ENCODE results near the gene HOXA3. TPM values are rescaled to one million over a fixed set of nuclear protein-coding genes. Genes with fewer than 3 reads are reported as not detected.
A peak's percentile ranks its signal among the peaks of the same experiment; 100 is the strongest.

Gene HOXA3
- total RNA-seq, 1 donor from 2014 or later = 14.4 TPM

DNA sequence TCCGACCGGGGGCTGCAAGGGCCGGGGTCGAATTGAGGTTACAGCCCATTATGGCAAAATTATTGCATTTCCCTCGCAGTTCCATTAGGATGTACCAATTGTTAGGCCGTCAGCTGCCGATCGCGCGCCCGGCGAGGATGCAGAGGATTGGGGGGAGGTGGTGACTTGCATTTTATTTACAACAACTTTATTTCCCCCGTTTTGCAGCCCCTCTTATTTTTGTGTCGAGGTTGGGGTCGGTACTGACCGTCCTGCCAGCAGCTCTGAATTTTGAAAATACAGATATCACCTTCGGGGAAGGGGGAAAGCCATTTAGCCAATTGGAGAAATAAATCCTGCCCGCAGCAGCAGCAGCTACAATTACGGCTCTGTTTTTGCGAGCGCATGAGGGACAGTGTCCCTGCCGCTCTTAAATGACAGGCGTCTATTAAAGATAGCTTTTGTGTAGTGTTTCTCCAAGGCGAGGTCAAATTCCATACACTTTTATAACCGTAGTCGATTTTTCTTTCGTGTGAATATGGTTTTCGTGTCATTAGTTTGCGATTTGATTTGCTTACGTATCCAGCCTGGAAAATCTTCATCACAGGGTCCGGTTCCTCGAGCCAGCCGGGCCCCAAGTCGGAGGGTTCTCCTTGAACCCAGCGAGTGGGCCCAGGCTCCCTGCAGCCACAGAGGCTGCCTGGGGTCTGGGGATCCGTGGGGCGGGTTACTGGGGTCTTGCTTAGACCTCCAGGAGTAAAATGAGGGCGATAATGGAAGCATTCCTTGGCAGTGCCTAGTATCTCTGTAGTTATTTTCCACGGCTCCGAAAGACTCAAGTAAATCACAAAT lies 8.2 kb downstream of the HOXA3 start:
- Histone ChIP-seq H3K4me1 (peaks cover 0 to 8% of the 10 kb centered on the region in 2 donors), H3K27ac (peak overlapping the region; percentile 36 to 54), H3K4me3 (peak overlapping the region; percentile 24 to 75), H3K27me3 (no peaks in the 10 kb centered on the region), H3K36me3 (peaks cover 0 to 17% of the 10 kb centered on the region in 2 donors), H3K9me3 (no peaks in the 10 kb centered on the region)
- intact Hi-C loops (cut with DNase I) = loop anchor here (2.0 to 5.0 kb wide), 5 partner anchors 47 to 1287 kb away; partner anchors contain the start of genes CBX3 and HNRNPA2B1
- TF ChIP-seq CTCF (IDR thresholded peaks at IDR 0.05) = no peak
- DNase-seq (ENCODE audit: low spot score in 2 of 2) = no peak

DNA sequence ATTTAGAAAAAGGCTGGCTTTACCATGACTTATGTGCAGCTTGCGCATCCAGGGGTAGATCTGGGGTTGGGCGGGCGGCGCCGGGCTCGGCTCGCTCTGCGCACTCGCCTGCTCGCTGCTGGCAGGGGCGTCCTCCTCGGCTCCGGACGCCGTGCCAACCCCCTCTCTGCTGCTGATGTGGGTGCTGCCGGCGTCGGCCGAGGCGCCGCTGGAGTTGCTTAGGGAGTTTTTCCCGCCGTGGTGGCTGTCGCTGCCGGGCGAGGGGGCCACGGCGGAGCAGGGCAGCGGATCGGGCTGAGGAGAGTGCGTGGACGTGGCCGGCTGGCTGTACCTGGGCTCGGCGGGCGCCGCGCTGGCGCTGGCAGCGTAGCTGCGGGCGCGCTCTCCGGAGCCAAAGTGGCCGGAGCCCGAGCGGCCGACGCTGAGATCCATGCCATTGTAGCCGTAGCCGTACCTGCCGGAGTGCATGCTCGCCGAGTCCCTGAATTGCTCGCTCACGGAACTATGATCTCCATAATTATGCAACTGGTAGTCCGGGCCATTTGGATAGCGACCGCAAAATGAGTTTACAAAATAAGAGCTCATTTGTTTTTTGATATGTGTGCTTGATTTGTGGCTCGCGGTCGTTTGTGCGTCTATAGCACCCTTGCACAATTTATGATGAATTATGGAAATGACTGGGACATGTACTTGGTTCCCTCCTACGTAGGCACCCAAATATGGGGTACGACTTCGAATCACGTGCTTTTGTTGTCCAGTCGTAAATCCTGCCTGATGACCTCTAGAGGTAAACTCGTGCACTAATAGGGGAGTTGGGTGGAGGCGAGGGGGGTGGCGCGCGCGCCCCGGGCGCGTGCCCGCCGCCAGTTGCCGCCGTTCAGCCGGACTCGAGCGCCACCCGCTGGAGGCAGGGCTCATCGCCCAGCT lies 9.1 kb downstream of the HOXA3 start, which contains the start of gene HOXA5:
HOXA5 (minus strand) TSS at position 659 of the 927 bp plus-strand sequence; CDS start at position 585, 74 bp downstream.
- intact Hi-C loops (cut with DNase I) = loop anchor here (2.0 to 5.0 kb wide), 5 partner anchors 46 to 1286 kb away; partner anchors contain the start of genes CBX3 and HNRNPA2B1
- TF ChIP-seq CTCF (IDR thresholded peaks at IDR 0.05) = peak; percentile 88 to 97 (median 94)
- H3K4me1 ChIP-seq = peaks cover 0 to 5% of the 10 kb centered on the region in 2 donors
- H3K36me3 ChIP-seq = peaks cover 0 to 17% of the 10 kb centered on the region in 2 donors
- peak within 1 kb of the TSS; percentile 75 to 91 for H3K4me3 ChIP-seq
- H3K27ac ChIP-seq = peak within 1 kb of the TSS; percentile 92 to 98
- H3K27me3 ChIP-seq = no peaks in the 10 kb centered on the region
- no peaks in the 10 kb centered on the region for H3K9me3 ChIP-seq
- peak; percentile 42 to 94 for DNase-seq (ENCODE audit: low spot score in 2 of 2)

GRCh38 chr7:27142580-27143022 lies 9.8 kb downstream of the HOXA3 start:
- Histone ChIP-seq H3K27ac (peak overlapping the region; percentile 92 to 98), H3K4me1 (peaks cover 0 to 5% of the 10 kb centered on the region in 2 donors), H3K27me3 (no peaks in the 10 kb centered on the region), H3K36me3 (peaks cover 0 to 17% of the 10 kb centered on the region in 2 donors), H3K4me3 (peak overlapping the region; percentile 75 to 91), H3K9me3 (no peaks in the 10 kb centered on the region)
- intact Hi-C loops (cut with DNase I) = loop anchor here (2.0 to 5.0 kb wide), 5 partner anchors 46 to 1285 kb away; partner anchors contain the start of genes CBX3 and HNRNPA2B1
- TF ChIP-seq CTCF (IDR thresholded peaks at IDR 0.05) = no peak
- DNase-seq (ENCODE audit: low spot score in 2 of 2) = no peak

DNA sequence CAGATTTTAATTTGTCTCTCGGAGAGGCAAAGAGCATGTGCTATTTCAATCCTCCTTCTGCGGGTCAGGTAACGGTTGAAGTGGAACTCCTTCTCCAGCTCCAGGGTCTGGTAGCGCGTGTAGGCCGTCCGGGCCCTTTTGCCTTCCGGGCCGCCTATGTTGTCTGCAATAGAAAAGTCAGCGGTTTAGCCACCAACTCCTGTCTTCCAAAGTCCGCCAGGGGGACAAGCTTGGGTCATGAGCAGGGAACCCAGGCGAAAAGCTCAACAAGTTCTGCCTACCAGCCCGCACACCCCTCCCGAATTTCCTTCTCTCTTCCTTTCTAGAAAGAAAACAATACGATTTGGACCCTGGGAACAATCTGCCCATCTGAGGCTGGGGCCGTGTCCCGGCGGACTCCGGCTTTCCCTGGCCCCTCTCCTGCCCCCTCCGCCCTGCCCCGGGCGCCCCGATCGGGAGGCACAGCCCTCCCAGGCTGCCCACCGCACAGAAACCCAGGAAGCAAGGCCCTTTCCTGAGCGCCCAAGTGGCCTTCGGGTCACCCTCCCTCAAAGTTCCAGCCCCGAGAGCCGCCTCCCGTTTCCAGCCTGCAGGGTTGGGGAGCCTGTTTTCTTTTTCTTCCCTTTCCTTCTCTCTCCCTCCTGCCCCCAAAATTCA lies 10.3 kb downstream of the HOXA3 start:
- Histone ChIP-seq H3K4me3 (peak overlapping the region; percentile 75 to 91), H3K27me3 (no peaks in the 10 kb centered on the region), H3K27ac (peak overlapping the region; percentile 92 to 98), H3K4me1 (peaks cover 0 to 2% of the 10 kb centered on the region in 2 donors), H3K9me3 (no peaks in the 10 kb centered on the region), H3K36me3 (peaks cover 0 to 17% of the 10 kb centered on the region in 2 donors)
- TF ChIP-seq CTCF (IDR thresholded peaks at IDR 0.05) = peak; percentile 29 to 41 (median 34)
- intact Hi-C loops (cut with DNase I) = loop anchor here (2.0 to 5.0 kb wide), 5 partner anchors 45 to 1285 kb away; partner anchors contain the start of genes CBX3 and HNRNPA2B1
- peak in 1 of 2 donors; percentile 73 for DNase-seq (ENCODE audit: low spot score in 2 of 2)

Measured in ascending aorta (tissue), 2 donors.